Measurements from ENCODE around the gene KMO. TPM values are rescaled to one million over a fixed set of nuclear protein-coding genes. Genes with fewer than 3 reads are reported as not detected.

KMO gene
- polyA plus RNA-seq, 3 donors: 4.7 to 9.0 (median 6.4) TPM

DNA sequence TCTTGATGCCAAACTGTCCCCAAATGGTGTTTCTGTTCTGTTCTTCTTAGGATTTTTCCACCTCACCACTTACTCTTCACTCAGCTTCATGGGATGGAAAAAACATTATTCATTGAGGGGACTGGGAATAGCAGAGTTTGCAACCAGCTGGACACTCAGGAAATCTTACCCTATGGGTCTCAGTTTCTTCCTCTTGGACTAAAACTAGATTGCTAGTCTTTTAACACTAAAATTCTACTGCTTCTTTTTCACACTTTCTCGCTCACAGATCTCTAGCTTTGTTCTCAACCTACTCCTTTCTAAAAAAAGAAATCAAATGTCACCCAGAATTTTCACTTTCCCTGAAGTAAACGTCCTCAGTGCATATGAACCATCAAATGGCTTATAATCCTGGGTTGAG, 4.8 kb downstream of the KMO start:
- no peaks in the 10 kb centered on the region for H3K9me3 ChIP-seq (replicated peaks in 1 of 2; ENCODE audit: control insufficient read depth in 1 of 2, insufficient read depth in 1 of 2, low read length in 2 of 2)
- DNase-seq: no peak
- no peaks in the 10 kb centered on the region for H4K20me1 ChIP-seq (ENCODE audit: insufficient read depth, low read length)
- H2AFZ ChIP-seq (ENCODE audit: insufficient read depth, low read depth, low read length, poor library complexity, severe bottlenecking): no peak overlapping the region
- H3K27ac ChIP-seq (ENCODE audit: low read depth in 1 of 2, low read length in 2 of 2): no peak overlapping the region
- no peak overlapping the region for H3K4me3 Mint-ChIP-seq
- no CpG with 5 or more reads among the region's 2 CpGs for WGBS (ENCODE audit: insufficient coverage)
- no peak overlapping the region for H3K4me3 ChIP-seq (replicated peaks in 1 of 3; ENCODE audit: low read depth in 2 of 3, low read length in 3 of 3)
- H3K27me3 ChIP-seq (ENCODE audit: control insufficient read depth in 2 of 2, insufficient read depth in 2 of 2, low read length in 2 of 2): no peaks in the 10 kb centered on the region
- H3K36me3 ChIP-seq (replicated peaks in 1 of 2; ENCODE audit: control insufficient read depth in 1 of 2, insufficient read depth in 2 of 2, low read length in 2 of 2): peaks cover 4 to 27% of the 10 kb centered on the region in 2 donors
- peaks cover 0 to 9% (median 3%) of the 10 kb centered on the region in 7 donors for H3K9me3 Mint-ChIP-seq
- no peak overlapping the region for H3K9ac ChIP-seq (ENCODE audit: insufficient read depth, low read length, poor library complexity, severe bottlenecking)
- H3K27me3 Mint-ChIP-seq (ENCODE audit: low read depth in 3 of 3): peaks cover 0 to 2% (median 0%) of the 10 kb centered on the region in 3 donors
- peaks cover 22 to 36% of the 10 kb centered on the region in 2 donors for H3K36me3 Mint-ChIP-seq
- peaks cover 21 to 29% of the 10 kb centered on the region in 2 donors for H3K4me1 ChIP-seq (ENCODE audit: control insufficient read depth in 1 of 2, insufficient read depth in 2 of 2, low read length in 2 of 2)
- peaks cover 34% of the 10 kb centered on the region for H3K4me1 Mint-ChIP-seq
- no peak overlapping the region for H3K27ac Mint-ChIP-seq
- peaks cover 46% of the 10 kb centered on the region for H3K79me2 ChIP-seq (ENCODE audit: insufficient read depth, low read length)
- H3K4me2 ChIP-seq (replicated peaks; ENCODE audit: extremely low read depth, low read length, poor library complexity, severe bottlenecking): no peak overlapping the region
- intact Hi-C loops (cut with micrococcal nuclease): loop anchor here in 1 of 2 donors (10.0 kb wide), 1 partner anchor 278 kb away; no protein-coding TSS in a partner anchor
- no peak for TF ChIP-seq CTCF (IDR thresholded peaks at IDR 0.05)

DNA sequence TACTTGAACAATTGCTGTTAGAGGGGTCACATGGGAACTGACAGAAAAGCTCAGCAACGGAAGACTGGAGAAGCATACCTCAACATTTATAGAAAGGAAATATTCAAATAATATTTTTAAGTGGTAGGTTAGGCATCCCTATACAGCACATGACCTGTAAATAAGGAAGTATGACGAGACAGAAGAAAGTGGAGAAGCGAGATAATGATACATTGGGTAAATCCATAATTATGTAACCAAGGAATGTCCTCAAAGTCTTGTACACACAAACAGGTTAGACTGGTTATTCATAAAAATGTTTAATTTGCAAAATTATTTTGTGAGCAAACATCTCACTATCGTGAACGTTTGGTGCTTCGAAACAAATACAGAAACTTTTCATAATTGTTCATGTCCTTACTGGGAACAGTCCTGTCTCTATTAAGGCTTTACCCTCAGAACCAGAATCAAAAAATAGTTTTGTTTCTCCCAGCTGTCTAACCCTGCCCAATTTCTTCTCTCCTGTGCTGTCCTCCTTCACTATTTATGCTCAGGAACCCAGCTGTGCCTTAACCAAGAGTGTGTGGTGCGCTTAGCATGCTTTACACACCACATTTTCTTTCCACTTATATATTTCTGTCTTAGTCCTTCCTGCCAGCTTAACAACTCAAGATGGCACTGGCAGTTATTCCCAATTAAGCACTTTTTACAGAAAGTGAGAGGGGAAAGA, 10.2 kb downstream of the KMO start:
- peak; percentile 76 to 95 (median 87) for DNase-seq
- H3K4me1 ChIP-seq (ENCODE audit: control insufficient read depth in 1 of 2, insufficient read depth in 2 of 2, low read length in 2 of 2): peaks cover 10 to 15% of the 10 kb centered on the region in 2 donors
- peak overlapping the region; percentile 92 to 99 (median 96) for H3K27ac Mint-ChIP-seq
- 92% methylated on average over 3 of the region's 7 CpGs for WGBS (ENCODE audit: insufficient coverage)
- H3K4me2 ChIP-seq (replicated peaks; ENCODE audit: extremely low read depth, low read length, poor library complexity, severe bottlenecking): no peak overlapping the region
- intact Hi-C loops (cut with micrococcal nuclease): no loop called here
- H3K36me3 ChIP-seq (replicated peaks in 1 of 2; ENCODE audit: control insufficient read depth in 1 of 2, insufficient read depth in 2 of 2, low read length in 2 of 2): peaks cover 0 to 27% of the 10 kb centered on the region in 2 donors
- H3K36me3 Mint-ChIP-seq: peaks cover 16 to 40% of the 10 kb centered on the region in 2 donors
- peak overlapping the region; percentile 67 to 91 for H3K27ac ChIP-seq (ENCODE audit: low read depth in 1 of 2, low read length in 2 of 2)
- H3K4me1 Mint-ChIP-seq: peaks cover 23% of the 10 kb centered on the region
- H3K9me3 Mint-ChIP-seq: peaks cover 0 to 6% (median 2%) of the 10 kb centered on the region in 7 donors
- H2AFZ ChIP-seq (ENCODE audit: insufficient read depth, low read depth, low read length, poor library complexity, severe bottlenecking): peak overlapping the region; percentile 14
- TF ChIP-seq CTCF (IDR thresholded peaks at IDR 0.05): no peak
- H3K4me3 ChIP-seq (replicated peaks in 1 of 3; ENCODE audit: low read depth in 2 of 3, low read length in 3 of 3): no peak overlapping the region
- H3K27me3 Mint-ChIP-seq (ENCODE audit: low read depth in 3 of 3): no peaks in the 10 kb centered on the region
- H3K79me2 ChIP-seq (ENCODE audit: insufficient read depth, low read length): peaks cover 3% of the 10 kb centered on the region
- H3K4me3 Mint-ChIP-seq: peak overlapping the region in 1 of 2 donors; percentile 50
- H3K27me3 ChIP-seq (ENCODE audit: control insufficient read depth in 2 of 2, insufficient read depth in 2 of 2, low read length in 2 of 2): no peaks in the 10 kb centered on the region
- H4K20me1 ChIP-seq (ENCODE audit: insufficient read depth, low read length): no peaks in the 10 kb centered on the region
- H3K9ac ChIP-seq (ENCODE audit: insufficient read depth, low read length, poor library complexity, severe bottlenecking): peak overlapping the region; percentile 52
- H3K9me3 ChIP-seq (replicated peaks in 1 of 2; ENCODE audit: control insufficient read depth in 1 of 2, insufficient read depth in 1 of 2, low read length in 2 of 2): no peaks in the 10 kb centered on the region
